ENCODE results near the gene BAAT.
"Not testable (repeated sequence)": the region's sequence is repeated elsewhere in the genome, so short reads cannot be mapped to it uniquely, and the experiment has no call there.

Gene BAAT

DNA sequence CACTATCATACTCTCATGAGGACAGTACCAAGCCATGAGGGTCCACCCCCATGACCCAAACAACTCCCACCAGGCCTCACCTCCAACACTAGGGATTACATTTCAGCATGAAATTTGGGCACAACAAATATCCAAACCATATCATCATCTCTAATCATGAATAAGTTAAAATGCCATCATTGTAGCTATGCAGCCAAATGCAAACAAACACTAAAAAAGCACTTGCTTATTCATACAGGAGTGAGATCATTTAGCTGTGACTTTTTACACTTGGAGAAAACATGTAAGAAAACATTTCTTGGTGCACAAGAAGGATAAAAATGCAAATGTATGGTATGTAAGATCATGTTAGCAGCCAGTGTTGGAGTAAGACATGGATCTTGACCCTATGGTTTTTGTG is 24.2 kb downstream of the BAAT start:
- DNase-seq (ENCODE audit: low spot score) = no peak

GRCh38 chr9:101359679-101360078 is 25.1 kb downstream of the BAAT start:
- DNase-seq (ENCODE audit: low spot score) = no peak

DNA sequence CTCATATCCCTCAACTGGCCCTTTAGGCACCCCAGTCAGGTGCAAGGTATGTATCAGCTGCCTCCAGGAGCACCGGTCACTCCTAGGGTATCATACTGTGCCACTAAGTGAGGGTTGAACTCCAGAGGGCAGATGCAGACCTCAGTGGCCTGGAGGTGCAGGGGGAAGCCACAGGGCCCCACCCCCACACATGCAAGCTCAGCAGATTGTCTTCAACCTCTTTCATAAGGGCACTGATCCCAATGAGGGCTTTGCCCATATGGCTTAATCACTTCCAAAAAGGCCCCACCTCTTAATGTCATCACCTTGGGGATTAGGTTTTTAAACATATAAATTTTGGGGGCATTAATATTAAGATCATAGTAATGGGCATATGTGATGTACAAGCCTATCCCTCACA is 28.2 kb downstream of the BAAT start:
- no peak for DNase-seq (ENCODE audit: low spot score)

DNA sequence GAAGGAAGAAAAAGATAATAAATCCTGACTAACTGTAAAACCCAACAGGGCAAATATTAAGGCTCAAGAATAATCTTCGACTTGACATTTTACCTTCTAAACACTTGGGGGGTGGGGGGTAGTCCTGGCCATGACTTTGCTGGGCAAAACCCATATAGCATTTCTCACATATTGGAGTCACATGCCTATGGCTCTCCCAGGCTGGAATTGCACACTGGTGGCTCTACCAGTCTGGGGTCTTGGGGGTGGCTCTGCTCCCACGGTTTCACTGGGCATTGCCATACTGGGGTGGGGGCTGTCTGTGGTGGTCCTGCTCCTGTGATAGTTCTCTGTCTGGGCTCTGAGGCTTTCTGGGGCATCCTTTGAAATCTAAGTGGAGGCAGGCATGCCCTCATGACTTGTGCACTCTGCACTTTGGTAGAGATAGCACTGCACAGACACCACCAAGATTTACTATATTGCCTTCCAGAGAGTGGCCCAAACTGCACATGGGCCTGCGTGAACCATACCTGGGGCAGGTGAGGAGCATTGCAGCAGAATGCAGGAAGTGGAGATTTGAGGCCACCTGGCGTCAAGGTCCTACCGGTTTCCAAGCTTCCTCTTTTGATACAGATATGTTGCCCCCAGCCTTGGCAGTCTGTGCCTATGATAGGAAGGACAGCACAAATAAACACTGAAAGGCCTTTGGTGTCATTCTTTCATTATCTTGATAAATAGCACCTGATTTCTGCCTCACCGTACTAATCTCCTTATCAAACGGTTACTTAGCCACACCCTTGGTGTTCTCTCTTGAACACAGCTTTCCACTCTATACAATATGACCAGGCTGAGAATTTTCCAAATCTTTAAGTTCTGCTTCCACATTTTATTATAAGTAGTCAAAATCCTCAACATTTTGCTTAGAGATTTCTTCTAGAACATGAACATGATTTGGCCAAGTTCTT is 29.8 kb downstream of the BAAT start:
- DNase-seq (ENCODE audit: low spot score) = no peak

DNA sequence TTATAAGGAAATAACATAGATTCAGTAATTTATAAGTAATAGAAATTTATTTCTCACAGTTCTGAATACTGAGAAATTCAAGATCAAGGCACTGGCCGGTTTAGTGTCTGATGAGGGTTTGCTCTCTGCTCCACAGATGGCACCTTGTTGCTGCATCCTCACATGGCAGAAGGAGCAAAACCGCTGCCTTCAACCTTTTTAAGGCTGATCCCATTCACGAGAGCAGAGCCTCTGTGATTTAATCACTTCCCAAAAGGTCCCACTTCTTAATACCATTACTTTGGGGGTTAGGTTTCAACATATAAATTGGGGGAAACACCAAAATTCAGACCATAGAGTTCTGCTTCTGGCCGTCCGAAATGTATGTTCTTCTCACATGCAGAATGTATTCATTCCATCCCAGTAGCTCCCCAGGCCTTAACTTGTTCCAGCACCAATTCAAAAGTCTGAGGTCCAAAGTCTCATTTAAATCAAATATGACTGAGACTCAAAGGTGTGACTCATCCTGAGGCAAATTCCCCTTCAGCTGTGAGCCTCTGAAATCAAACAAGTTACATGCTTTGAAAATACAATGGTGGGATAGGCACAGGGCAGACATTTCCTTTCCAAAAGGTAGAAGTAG is 30.6 kb downstream of the BAAT start:
- DNase-seq (ENCODE audit: low spot score) = no peak

DNA sequence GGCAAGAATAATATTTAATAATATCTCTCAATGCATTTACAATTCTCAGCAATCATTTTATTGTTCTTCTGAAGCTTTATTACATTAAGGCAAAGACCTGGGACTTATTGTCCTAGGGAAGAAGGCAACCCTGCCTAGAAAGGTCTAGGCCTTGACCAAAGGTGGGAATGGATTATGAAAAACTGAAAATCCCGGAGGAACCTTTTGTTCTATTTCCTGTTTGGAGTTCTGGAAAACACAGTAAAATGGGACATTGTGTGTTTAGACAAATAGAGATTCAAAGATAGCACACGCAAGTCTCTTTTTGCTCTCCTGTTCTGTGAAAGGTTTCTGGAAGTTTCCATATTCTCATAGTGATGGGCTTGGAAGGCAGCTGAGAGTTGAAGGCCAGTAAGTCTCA is 31.1 kb downstream of the BAAT start:
- no peak for DNase-seq (ENCODE audit: low spot score)

- no peak for DNase-seq (ENCODE audit: low spot score)
Observed at GRCh38 chr9:101352892-101353463, 31.8 kb downstream of the BAAT start.

DNA sequence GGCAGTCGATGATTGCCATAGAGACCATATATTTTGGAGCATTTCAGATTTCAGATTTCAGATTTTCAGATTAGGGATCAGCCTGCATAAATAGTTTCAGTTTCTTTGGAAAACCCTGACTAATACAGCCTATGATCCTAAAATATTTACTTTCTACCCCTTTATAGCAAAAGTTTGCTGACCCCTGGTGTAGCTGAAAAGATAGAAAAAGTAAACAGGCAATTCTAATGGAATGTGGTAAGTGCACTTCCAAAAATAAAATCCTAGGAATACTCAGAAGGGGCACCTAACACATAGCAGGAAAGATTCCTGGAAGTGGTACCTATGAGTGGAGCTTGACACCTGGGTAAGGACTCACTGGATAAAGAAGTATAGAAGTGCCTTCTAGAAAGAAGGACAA is 34.5 kb downstream of the BAAT start:
- DNase-seq (ENCODE audit: low spot score) = no peak

GRCh38 chr9:101342595-101342994 is 42.2 kb downstream of the BAAT start:
- DNase-seq (ENCODE audit: low spot score) = no peak

DNA sequence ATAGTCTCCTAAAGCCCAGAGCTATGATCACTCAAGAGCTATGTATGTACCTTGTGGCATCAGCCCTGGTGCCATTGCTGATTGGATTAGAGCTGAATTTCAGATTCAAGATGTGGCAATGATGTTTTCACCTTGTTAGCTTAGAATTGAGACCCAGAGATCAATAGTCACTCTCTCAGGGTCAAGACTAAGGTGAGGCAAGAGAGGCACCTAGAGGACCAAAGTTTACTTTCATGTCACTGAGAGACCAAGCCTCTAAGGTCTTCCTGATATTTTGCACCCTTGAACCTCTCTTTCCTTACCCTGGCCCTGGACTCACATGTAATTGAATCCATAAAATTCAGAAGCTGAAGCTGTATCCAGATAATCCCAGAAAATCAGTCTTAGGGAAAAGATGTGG is 42.8 kb downstream of the BAAT start:
- DNase-seq (ENCODE audit: low spot score) = no peak

GRCh38 chr9:101337237-101337636 is 47.6 kb downstream of the BAAT start:
- DNase-seq (ENCODE audit: low spot score) = no peak

DNA sequence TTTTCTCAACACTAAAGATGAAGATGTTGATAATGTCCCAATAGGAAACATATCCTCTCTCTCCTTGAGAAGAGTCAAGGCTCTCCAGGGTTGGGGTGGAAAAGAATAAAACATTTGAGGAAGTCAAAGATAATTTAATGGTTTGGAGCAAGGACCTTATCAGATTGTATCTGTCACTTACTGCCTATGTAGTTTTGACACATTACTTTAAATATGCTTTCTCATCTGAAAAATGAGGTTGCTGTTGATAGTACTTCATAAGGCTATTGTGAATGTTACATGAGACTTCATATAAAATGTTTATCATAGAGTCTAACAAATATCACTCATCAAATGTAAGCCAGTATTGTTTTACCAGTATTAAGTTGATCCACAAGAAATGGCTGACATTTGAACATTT is 48.7 kb downstream of the BAAT start:
- no peak for DNase-seq (ENCODE audit: low spot score)

GRCh38 chr9:101333926-101334702 is 50.7 kb downstream of the BAAT start:
- DNase-seq (ENCODE audit: low spot score) = no peak

GRCh38 chr9:101333490-101333889 is 51.3 kb downstream of the BAAT start:
- no peak for DNase-seq (ENCODE audit: low spot score)

GRCh38 chr9:101332362-101332761 is 52.4 kb downstream of the BAAT start:
- no peak for DNase-seq (ENCODE audit: low spot score)

- DNase-seq (ENCODE audit: low spot score) = not testable (repeated sequence)
Observed at GRCh38 chr9:101327422-101327909, 57.3 kb downstream of the BAAT start.

- DNase-seq (ENCODE audit: low spot score) = no peak
Observed at GRCh38 chr9:101326501-101326900, 58.3 kb downstream of the BAAT start.

DNA sequence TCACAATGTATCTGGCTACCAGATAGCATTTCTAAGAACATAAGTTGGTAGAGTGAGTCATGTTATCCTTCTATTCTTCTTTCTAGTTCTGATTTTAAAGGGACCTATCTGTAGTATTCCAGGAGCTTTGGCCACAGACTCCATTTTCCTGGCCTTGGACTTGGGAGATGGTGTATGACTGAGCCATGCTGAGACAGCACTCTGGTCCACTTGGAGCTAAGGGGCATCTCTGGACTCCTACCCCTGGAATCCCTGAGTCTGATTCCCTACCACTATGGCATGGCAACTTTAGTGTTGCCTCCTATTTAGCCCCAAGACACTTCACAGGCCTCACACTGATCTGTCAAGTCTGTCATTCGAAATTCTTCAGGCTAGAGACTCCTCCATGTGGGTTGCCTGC is 58.8 kb downstream of the BAAT start:
- DNase-seq (ENCODE audit: low spot score) = no peak

GRCh38 chr9:101325053-101325452 is 59.8 kb downstream of the BAAT start:
- no peak for DNase-seq (ENCODE audit: low spot score)

GRCh38 chr9:101324245-101324804 is 60.5 kb downstream of the BAAT start:
- no peak for DNase-seq (ENCODE audit: low spot score)

- DNase-seq (ENCODE audit: low spot score) = no peak
Observed at GRCh38 chr9:101323129-101323528, 61.7 kb downstream of the BAAT start.

DNA sequence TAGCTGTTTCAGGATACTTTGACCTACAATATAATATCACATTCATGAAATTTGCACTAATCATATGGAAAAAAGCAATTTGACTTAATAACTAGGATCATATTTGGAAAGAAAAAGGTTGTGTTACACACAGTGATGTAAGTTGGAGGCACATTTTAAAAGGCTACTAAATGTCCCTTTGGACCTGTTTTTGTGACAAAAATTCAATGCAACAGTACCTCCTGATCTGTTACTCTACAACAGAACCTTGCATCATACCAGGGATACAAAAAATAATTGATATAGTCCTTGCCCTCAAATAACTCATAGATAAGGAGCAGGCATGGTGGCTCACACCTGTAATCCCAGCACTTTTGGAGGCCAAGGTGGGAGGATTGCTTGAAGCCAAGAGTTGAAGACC is 67.1 kb downstream of the BAAT start:
- DNase-seq (ENCODE audit: low spot score) = no peak

All from kidney capillary endothelial cell (primary cell).